Mammary epithelial cell (primary cell): ENCODE measurements around the gene PTPRR.

Source experiments
- EZH2 ChIP-seq: IDR thresholded peaks from 2 replicates; pipeline ENCODE4 v1.6.1; 2012; ENCODE audit warnings: low read length, inconsistent platforms, borderline replicate concordance
- TF ChIP-seq, protein P1 (sequence below), 2 donors: IDR thresholded peaks in 1 of 2; conservative IDR thresholded peaks in 1 of 2; 2 replicates each; pipeline ENCODE4 v1.5.1; 2011 to 2012; ENCODE audit warnings: inconsistent platforms in 2 of 2, low read length in 2 of 2, mild to moderate bottlenecking in 2 of 2, control low read depth in 1 of 2, low read depth in 1 of 2; ENCODE audit not compliant: insufficient read depth in 1 of 2; ENCODE audit errors: extremely low read depth in 1 of 2

DNA sequence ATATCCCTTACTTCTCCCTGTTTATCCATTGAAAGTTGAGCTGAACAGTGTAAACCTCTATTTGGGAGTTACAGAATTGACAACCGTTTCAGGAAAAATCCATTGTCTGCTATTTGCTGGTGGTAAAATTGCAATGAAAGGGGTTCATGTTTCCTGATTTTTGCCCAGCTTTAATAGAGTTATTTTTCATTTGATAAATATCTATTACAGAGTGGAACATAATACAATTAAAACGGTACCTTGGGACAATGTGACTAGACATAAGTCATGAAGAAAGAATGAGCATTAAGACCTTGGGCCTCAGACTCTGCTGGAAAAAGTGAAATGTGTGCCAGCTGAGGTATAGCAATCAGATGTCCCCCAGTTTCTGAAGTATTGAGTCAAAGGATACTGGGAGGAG is 13.1 kb downstream of the PTPRR start:
- TF ChIP-seq, protein P1, sequence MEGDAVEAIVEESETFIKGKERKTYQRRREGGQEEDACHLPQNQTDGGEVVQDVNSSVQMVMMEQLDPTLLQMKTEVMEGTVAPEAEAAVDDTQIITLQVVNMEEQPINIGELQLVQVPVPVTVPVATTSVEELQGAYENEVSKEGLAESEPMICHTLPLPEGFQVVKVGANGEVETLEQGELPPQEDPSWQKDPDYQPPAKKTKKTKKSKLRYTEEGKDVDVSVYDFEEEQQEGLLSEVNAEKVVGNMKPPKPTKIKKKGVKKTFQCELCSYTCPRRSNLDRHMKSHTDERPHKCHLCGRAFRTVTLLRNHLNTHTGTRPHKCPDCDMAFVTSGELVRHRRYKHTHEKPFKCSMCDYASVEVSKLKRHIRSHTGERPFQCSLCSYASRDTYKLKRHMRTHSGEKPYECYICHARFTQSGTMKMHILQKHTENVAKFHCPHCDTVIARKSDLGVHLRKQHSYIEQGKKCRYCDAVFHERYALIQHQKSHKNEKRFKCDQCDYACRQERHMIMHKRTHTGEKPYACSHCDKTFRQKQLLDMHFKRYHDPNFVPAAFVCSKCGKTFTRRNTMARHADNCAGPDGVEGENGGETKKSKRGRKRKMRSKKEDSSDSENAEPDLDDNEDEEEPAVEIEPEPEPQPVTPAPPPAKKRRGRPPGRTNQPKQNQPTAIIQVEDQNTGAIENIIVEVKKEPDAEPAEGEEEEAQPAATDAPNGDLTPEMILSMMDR (conservative IDR thresholded peaks at IDR 0.05 in 1 of 2, IDR thresholded peaks at IDR 0.05 in 1 of 2; ENCODE audit: extremely low read depth in 1 of 2, insufficient read depth in 1 of 2, low read depth in 1 of 2, low read length in 2 of 2) = no peak
- no peak for TF ChIP-seq EZH2
